GM12878 (cell line): Measurements from ENCODE around the gene GNAQ. TPM values are rescaled to one million over a fixed set of nuclear protein-coding genes. Genes with fewer than 3 reads are reported as not detected.

ENCODE experiments used
- CBFB ChIP-seq: IDR thresholded peaks from 2 replicates; pipeline ENCODE4 v1.6.1; 2016; ENCODE audit warnings: antibody characterized with exemption, low read depth
- CBX3 ChIP-seq: fragments of 200-600 bp; sonication (generic); IDR thresholded peaks from 2 replicates; pipeline ENCODE4 v1.6.1; 2016; ENCODE audit warnings: low read depth, borderline replicate concordance
- IKZF2 ChIP-seq, 2 experiments: fragments of 450-650 bp; IDR thresholded peaks; 2 replicates each; pipeline ENCODE4 v1.6.1; 2017; ENCODE audit warnings: mild to moderate bottlenecking in 2 of 2, moderate library complexity in 2 of 2
- PAX5 ChIP-seq: IDR thresholded peaks from 2 replicates; pipeline ENCODE4 v1.6.1; 2011; ENCODE audit warnings: low read depth, low read length, borderline replicate concordance
- RB1 ChIP-seq: fragments of 450-650 bp; formaldehyde crosslinking; IDR thresholded peaks from 2 replicates; pipeline ENCODE4 v1.6.1; 2017; ENCODE audit warnings: mild to moderate bottlenecking, borderline replicate concordance
- SUPT20H ChIP-seq: IDR thresholded peaks from 2 replicates; pipeline ENCODE4 v1.6.1; 2011; ENCODE audit warnings: low read depth, mild to moderate bottlenecking, low read length, moderate library complexity, borderline replicate concordance; ENCODE audit not compliant: control insufficient read depth
- polyA plus RNA-seq, 11 experiments: library from polyadenylated mRNA; depleted of rRNA in 4 of 11; unstranded in 6 of 11; stranded (reverse) in 5 of 11; fragments of >200 nt; fragmentation: Nextera tagmentation in 4 of 11; fragmentation: Illumina TruSeq in 1 of 11; extraction: Ambion mirVana in 4 of 11; extraction: Trizol in 1 of 11; gene quantifications; 1 replicate in 1 of 11; 2 replicates in 10 of 11; pipeline versions ENCODE4 v1.2.1 to v1.2.3, GENCODE V29; 2011 to 2016; ENCODE audit warnings: inconsistent platforms in 2 of 11, missing spikeins in 2 of 11, low read depth in 1 of 11
- total RNA-seq, 4 experiments: library from RNA; depleted of rRNA in 3 of 4; stranded (reverse); fragments of >200 nt in 3 of 4; fragmentation: Illumina TruSeq in 1 of 4; extraction: Trizol in 1 of 4; gene quantifications; 2 replicates each; pipeline versions ENCODE4 v1.2.1 to v1.2.3, GENCODE V29; 2013 to 2021
- TF ChIP-seq, protein P1 (sequence below): fragments of 150-350 bp; IDR thresholded peaks from 2 replicates; pipeline ENCODE4 v1.6.1; 2016; ENCODE audit warnings: low read depth, low read length
- TF ChIP-seq, protein P2 (sequence below): IDR thresholded peaks from 2 replicates; pipeline ENCODE4 v1.6.1; 2011; ENCODE audit warnings: mild to moderate bottlenecking, low read depth, low read length, moderate library complexity; ENCODE audit not compliant: insufficient replicate concordance
- TF ChIP-seq, protein P3 (sequence below): fragments of 150-350 bp; IDR thresholded peaks from 2 replicates; pipeline ENCODE4 v1.6.1; 2014; ENCODE audit warnings: mild to moderate bottlenecking, low read depth, low read length
- TF ChIP-seq, protein P4 (sequence below): fragments of 450-650 bp; IDR thresholded peaks from 2 replicates; pipeline ENCODE4 v1.6.1; 2014; ENCODE audit warnings: mild to moderate bottlenecking
- TF ChIP-seq, protein P5 (sequence below): fragments of 450-650 bp; IDR thresholded peaks from 2 replicates; pipeline ENCODE4 v1.6.1; 2017; ENCODE audit warnings: borderline replicate concordance
- TF ChIP-seq, protein P6 (sequence below): fragments of 450-650 bp; formaldehyde crosslinking; IDR thresholded peaks from 2 replicates; pipeline ENCODE4 v1.4.0; 2022; ENCODE audit warnings: mild to moderate bottlenecking, moderate library complexity
- TF ChIP-seq, protein P7 (sequence below): fragments of 450-650 bp; IDR thresholded peaks from 2 replicates; pipeline ENCODE4 v1.6.1; 2016; ENCODE audit warnings: mild to moderate bottlenecking

GNAQ gene
- total and polyA plus RNA-seq, 10 of the 15 experiments (the other 5 are each of a cell fraction or from before 2014, with no cell fraction given) = 0.15 to 47.2 (median 0.49) TPM

DNA sequence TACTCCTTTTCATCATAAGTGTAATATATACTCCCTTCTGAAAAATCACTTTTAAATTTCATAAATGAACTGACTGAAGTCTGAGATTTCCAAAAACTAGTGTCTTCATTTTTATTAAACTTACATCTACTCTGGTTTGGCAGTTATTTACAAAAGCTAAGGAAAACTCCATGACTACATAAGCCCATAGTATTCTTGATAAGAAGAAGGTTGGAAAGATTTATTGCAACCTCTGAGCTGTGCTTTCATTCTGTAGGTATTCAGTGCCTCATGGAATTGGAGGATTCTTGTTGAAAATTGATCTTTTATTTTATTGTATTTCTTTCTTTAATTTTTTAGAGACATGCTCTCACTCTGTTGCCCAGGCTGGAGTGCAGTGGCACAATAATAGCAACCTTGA is 41.7 kb downstream of the GNAQ start (continued):
- TF ChIP-seq, protein P1, sequence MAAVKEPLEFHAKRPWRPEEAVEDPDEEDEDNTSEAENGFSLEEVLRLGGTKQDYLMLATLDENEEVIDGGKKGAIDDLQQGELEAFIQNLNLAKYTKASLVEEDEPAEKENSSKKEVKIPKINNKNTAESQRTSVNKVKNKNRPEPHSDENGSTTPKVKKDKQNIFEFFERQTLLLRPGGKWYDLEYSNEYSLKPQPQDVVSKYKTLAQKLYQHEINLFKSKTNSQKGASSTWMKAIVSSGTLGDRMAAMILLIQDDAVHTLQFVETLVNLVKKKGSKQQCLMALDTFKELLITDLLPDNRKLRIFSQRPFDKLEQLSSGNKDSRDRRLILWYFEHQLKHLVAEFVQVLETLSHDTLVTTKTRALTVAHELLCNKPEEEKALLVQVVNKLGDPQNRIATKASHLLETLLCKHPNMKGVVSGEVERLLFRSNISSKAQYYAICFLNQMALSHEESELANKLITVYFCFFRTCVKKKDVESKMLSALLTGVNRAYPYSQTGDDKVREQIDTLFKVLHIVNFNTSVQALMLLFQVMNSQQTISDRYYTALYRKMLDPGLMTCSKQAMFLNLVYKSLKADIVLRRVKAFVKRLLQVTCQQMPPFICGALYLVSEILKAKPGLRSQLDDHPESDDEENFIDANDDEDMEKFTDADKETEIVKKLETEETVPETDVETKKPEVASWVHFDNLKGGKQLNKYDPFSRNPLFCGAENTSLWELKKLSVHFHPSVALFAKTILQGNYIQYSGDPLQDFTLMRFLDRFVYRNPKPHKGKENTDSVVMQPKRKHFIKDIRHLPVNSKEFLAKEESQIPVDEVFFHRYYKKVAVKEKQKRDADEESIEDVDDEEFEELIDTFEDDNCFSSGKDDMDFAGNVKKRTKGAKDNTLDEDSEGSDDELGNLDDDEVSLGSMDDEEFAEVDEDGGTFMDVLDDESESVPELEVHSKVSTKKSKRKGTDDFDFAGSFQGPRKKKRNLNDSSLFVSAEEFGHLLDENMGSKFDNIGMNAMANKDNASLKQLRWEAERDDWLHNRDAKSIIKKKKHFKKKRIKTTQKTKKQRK = no peak
- TF ChIP-seq PAX5 = no peak
- TF ChIP-seq, protein P2, sequence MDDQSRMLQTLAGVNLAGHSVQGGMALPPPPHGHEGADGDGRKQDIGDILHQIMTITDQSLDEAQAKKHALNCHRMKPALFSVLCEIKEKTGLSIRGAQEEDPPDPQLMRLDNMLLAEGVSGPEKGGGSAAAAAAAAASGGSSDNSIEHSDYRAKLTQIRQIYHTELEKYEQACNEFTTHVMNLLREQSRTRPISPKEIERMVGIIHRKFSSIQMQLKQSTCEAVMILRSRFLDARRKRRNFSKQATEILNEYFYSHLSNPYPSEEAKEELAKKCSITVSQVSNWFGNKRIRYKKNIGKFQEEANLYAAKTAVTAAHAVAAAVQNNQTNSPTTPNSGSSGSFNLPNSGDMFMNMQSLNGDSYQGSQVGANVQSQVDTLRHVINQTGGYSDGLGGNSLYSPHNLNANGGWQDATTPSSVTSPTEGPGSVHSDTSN = no peak
- TF ChIP-seq, protein P3, sequence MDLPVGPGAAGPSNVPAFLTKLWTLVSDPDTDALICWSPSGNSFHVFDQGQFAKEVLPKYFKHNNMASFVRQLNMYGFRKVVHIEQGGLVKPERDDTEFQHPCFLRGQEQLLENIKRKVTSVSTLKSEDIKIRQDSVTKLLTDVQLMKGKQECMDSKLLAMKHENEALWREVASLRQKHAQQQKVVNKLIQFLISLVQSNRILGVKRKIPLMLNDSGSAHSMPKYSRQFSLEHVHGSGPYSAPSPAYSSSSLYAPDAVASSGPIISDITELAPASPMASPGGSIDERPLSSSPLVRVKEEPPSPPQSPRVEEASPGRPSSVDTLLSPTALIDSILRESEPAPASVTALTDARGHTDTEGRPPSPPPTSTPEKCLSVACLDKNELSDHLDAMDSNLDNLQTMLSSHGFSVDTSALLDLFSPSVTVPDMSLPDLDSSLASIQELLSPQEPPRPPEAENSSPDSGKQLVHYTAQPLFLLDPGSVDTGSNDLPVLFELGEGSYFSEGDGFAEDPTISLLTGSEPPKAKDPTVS = no peak
- TF ChIP-seq CBFB = no peak
- TF ChIP-seq SUPT20H = no peak
- TF ChIP-seq, protein P4, sequence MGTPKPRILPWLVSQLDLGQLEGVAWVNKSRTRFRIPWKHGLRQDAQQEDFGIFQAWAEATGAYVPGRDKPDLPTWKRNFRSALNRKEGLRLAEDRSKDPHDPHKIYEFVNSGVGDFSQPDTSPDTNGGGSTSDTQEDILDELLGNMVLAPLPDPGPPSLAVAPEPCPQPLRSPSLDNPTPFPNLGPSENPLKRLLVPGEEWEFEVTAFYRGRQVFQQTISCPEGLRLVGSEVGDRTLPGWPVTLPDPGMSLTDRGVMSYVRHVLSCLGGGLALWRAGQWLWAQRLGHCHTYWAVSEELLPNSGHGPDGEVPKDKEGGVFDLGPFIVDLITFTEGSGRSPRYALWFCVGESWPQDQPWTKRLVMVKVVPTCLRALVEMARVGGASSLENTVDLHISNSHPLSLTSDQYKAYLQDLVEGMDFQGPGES = no peak
- TF ChIP-seq, protein P5, sequence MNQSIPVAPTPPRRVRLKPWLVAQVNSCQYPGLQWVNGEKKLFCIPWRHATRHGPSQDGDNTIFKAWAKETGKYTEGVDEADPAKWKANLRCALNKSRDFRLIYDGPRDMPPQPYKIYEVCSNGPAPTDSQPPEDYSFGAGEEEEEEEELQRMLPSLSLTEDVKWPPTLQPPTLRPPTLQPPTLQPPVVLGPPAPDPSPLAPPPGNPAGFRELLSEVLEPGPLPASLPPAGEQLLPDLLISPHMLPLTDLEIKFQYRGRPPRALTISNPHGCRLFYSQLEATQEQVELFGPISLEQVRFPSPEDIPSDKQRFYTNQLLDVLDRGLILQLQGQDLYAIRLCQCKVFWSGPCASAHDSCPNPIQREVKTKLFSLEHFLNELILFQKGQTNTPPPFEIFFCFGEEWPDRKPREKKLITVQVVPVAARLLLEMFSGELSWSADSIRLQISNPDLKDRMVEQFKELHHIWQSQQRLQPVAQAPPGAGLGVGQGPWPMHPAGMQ = no peak
- no peak for TF ChIP-seq RB1
- TF ChIP-seq, protein P6, sequence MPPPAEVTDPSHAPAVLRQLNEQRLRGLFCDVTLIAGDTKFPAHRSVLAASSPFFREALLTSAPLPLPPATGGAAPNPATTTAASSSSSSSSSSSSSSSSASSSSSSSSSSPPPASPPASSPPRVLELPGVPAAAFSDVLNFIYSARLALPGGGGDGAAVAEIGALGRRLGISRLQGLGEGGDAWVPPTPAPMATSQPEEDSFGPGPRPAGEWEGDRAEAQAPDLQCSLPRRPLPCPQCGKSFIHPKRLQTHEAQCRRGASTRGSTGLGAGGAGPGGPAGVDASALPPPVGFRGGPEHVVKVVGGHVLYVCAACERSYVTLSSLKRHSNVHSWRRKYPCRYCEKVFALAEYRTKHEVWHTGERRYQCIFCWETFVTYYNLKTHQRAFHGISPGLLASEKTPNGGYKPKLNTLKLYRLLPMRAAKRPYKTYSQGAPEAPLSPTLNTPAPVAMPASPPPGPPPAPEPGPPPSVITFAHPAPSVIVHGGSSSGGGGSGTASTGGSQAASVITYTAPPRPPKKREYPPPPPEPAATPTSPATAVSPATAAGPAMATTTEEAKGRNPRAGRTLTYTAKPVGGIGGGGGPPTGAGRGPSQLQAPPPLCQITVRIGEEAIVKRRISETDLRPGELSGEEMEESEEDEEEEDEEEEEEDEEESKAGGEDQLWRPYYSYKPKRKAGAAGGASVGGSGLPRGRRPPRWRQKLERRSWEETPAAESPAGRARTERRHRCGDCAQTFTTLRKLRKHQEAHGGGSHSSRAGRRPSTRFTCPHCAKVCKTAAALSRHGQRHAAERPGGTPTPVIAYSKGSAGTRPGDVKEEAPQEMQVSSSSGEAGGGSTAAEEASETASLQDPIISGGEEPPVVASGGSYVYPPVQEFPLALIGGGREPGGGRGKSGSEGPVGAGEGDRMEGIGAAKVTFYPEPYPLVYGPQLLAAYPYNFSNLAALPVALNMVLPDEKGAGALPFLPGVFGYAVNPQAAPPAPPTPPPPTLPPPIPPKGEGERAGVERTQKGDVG = no peak
- no peak for TF ChIP-seq CBX3
- TF ChIP-seq IKZF2 (IDR thresholded peaks at IDR 0.05) = no peak
- TF ChIP-seq, protein P7, sequence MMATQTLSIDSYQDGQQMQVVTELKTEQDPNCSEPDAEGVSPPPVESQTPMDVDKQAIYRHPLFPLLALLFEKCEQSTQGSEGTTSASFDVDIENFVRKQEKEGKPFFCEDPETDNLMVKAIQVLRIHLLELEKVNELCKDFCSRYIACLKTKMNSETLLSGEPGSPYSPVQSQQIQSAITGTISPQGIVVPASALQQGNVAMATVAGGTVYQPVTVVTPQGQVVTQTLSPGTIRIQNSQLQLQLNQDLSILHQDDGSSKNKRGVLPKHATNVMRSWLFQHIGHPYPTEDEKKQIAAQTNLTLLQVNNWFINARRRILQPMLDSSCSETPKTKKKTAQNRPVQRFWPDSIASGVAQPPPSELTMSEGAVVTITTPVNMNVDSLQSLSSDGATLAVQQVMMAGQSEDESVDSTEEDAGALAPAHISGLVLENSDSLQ = no peak
- TF ChIP-seq, all 136 proteins: peak for 0
